NCI-H226 (cell line): Measurements from ENCODE around the gene DACT3.

ENCODE experiments used
- DNase-seq: peaks from one replicate; pipeline ENCODE4 v3.0.0-alpha.2; 2015

Gene DACT3

GRCh38 chr19:46633130-46633529, 27.9 kb downstream of the DACT3 start:
- DNase-seq, result no peak

- DNase-seq, result peak; percentile 84
Observed at GRCh38 chr19:46631481-46631880, 29.5 kb downstream of the DACT3 start.

- no peak for DNase-seq
Observed at GRCh38 chr19:46630586-46631205, 30.3 kb downstream of the DACT3 start.

- peak; percentile 74 for DNase-seq
Observed at GRCh38 chr19:46629546-46630025, 31.4 kb downstream of the DACT3 start.

GRCh38 chr19:46628970-46629369, 32.0 kb downstream of the DACT3 start:
- DNase-seq, result peak; percentile 1

GRCh38 chr19:46626446-46626845, 34.5 kb downstream of the DACT3 start:
- no peak for DNase-seq

GRCh38 chr19:46625731-46626130, 35.3 kb downstream of the DACT3 start:
- DNase-seq, result no peak

- DNase-seq, result peak; percentile 77
Observed at GRCh38 chr19:46624958-46625661, 35.9 kb downstream of the DACT3 start, which contains the start of gene PTGIR. PTGIR (minus strand) TSS chr19:46625089; CDS start chr19:46624225, 864 bp downstream.

GRCh38 chr19:46623915-46624502, 37.0 kb downstream of the DACT3 start:
- peak; percentile 0 for DNase-seq

- DNase-seq, result peak; percentile 1
Observed at GRCh38 chr19:46622118-46622446, 38.9 kb downstream of the DACT3 start.

GRCh38 chr19:46621191-46622117, 39.5 kb downstream of the DACT3 start:
- no peak for DNase-seq

GRCh38 chr19:46620716-46621115, 40.3 kb downstream of the DACT3 start:
- no peak for DNase-seq

GRCh38 chr19:46620267-46620666, 40.7 kb downstream of the DACT3 start:
- no peak for DNase-seq

- DNase-seq, result no peak
Observed at GRCh38 chr19:46618670-46619231, 42.2 kb downstream of the DACT3 start.

- DNase-seq, result no peak
Observed at GRCh38 chr19:46617601-46618000, 43.4 kb downstream of the DACT3 start.

GRCh38 chr19:46616631-46617322, 44.2 kb downstream of the DACT3 start:
- DNase-seq, result peak; percentile 58

- no peak for DNase-seq
Observed at GRCh38 chr19:46615966-46616365, 45.0 kb downstream of the DACT3 start.

- DNase-seq, result peak; percentile 62
Observed at GRCh38 chr19:46614114-46614722, 46.8 kb downstream of the DACT3 start.

- DNase-seq, result no peak
Observed at GRCh38 chr19:46613525-46613924, 47.5 kb downstream of the DACT3 start.

GRCh38 chr19:46611776-46612175, 49.2 kb downstream of the DACT3 start:
- DNase-seq, result no peak
